Breast epithelium (tissue), 3 donors: Measurements from ENCODE around the gene PIAS1.
"Not testable (repeated sequence)": the region's sequence is repeated elsewhere in the genome, so short reads cannot be mapped to it uniquely, and the experiment has no call there.

Source experiments
- POLR2A ChIP-seq: fragments of 450-650 bp; IDR thresholded peaks from one replicate; pipeline ENCODE4 v1.6.1; 2016; ENCODE audit warnings: antibody characterized with exemption, mild to moderate bottlenecking, moderate library complexity
- POLR2AphosphoS5 ChIP-seq, 3 donors: sonication (generic); formaldehyde crosslinking; IDR thresholded peaks; one replicate each; pipeline ENCODE4 v1.6.1; 2017; ENCODE audit warnings: antibody characterized with exemption in 3 of 3
- TF ChIP-seq, protein P1 (sequence below), 3 donors: fragments of 450-650 bp; IDR thresholded peaks; one replicate each; pipeline ENCODE4 v1.5.1; 2016 to 2017; ENCODE audit warnings: antibody characterized with exemption in 3 of 3, mild to moderate bottlenecking in 3 of 3, moderate library complexity in 3 of 3

DNA sequence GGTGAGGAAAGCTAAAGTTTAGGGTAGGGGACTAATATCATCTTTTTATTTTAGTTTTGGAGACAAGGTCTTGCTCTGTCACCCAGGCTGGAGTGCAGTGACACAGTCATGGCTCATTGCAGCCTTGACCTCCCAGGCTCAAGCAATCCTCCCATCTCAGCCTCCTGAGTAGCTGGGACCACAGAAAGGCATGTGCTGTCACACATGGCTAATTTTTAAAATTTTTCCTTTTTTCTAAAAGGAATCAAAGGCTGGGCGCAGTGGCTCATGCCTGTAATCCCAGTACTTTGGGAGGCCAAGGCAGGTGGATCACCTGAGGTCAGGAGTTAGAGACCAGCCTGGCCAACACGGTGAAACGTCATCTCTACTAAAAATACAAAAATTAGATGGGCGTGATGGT is 171.3 kb downstream of the PIAS1 start:
- TF ChIP-seq POLR2AphosphoS5 (IDR thresholded peaks at IDR 0.05); POLR2A: not testable (repeated sequence)
- TF ChIP-seq, protein P1, sequence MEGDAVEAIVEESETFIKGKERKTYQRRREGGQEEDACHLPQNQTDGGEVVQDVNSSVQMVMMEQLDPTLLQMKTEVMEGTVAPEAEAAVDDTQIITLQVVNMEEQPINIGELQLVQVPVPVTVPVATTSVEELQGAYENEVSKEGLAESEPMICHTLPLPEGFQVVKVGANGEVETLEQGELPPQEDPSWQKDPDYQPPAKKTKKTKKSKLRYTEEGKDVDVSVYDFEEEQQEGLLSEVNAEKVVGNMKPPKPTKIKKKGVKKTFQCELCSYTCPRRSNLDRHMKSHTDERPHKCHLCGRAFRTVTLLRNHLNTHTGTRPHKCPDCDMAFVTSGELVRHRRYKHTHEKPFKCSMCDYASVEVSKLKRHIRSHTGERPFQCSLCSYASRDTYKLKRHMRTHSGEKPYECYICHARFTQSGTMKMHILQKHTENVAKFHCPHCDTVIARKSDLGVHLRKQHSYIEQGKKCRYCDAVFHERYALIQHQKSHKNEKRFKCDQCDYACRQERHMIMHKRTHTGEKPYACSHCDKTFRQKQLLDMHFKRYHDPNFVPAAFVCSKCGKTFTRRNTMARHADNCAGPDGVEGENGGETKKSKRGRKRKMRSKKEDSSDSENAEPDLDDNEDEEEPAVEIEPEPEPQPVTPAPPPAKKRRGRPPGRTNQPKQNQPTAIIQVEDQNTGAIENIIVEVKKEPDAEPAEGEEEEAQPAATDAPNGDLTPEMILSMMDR (IDR thresholded peaks at IDR 0.05) = not testable (repeated sequence)
